Cardiac fibroblast (primary cell): ENCODE results near the gene PVRIG.
"Not testable (repeated sequence)": the region's sequence is repeated elsewhere in the genome, so short reads cannot be mapped to it uniquely, and the experiment has no call there.

Experiments
- DNase-seq, 2 donors: peaks; one replicate each; pipeline versions ENCODE4 v3.0.0 to v3.0.0-alpha.2; 2010; ENCODE audit warnings: low read depth in 2 of 2
- H3K4me3 ChIP-seq, 2 donors: replicated peaks in 1 of 2; 1 replicate in 1 of 2; 2 replicates in 1 of 2; pipeline ENCODE4 v1.5.1; 2011; ENCODE audit warnings: low read depth in 2 of 2, low read length in 2 of 2, mild to moderate bottlenecking in 2 of 2, moderate library complexity in 1 of 2
- TF ChIP-seq, protein P1 (sequence below): IDR thresholded peaks from one replicate; pipeline ENCODE4 v1.5.1; 2011; ENCODE audit warnings: low read depth, mild to moderate bottlenecking, low read length, inconsistent platforms

PVRIG gene

DNA sequence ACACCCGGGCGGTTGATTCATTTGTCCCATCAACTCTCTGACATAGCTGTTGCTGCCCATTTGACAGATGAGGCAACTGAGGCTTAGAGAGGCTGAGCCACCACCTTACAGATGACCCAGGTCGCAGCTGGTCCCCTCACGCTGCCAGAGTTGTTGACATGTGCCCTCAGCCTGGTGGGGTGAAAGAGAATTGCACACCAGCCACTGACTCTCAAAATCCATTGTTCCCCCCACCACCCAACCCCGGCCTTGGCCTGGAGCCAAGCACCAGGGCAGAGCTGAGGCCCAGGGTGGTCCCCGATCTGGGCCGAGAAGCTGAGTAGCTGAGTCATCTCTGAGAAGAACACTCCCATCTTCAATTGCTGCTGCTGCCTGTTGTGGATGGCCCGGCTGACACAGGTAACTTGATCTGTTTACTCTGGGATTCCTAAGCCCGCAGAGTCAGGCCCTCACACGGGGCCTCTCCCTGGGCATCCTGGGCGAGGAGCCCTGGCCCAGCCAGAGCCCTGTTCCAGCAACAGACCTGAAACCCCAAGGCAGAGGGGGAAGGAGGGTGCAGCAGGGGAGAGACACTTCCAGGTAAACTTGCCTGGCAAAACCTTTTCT, 27.5 kb downstream of the PVRIG start:
- peak; percentile 53 to 65 for DNase-seq
- H3K4me3 ChIP-seq, result no peak overlapping the region
- TF ChIP-seq, protein P1, sequence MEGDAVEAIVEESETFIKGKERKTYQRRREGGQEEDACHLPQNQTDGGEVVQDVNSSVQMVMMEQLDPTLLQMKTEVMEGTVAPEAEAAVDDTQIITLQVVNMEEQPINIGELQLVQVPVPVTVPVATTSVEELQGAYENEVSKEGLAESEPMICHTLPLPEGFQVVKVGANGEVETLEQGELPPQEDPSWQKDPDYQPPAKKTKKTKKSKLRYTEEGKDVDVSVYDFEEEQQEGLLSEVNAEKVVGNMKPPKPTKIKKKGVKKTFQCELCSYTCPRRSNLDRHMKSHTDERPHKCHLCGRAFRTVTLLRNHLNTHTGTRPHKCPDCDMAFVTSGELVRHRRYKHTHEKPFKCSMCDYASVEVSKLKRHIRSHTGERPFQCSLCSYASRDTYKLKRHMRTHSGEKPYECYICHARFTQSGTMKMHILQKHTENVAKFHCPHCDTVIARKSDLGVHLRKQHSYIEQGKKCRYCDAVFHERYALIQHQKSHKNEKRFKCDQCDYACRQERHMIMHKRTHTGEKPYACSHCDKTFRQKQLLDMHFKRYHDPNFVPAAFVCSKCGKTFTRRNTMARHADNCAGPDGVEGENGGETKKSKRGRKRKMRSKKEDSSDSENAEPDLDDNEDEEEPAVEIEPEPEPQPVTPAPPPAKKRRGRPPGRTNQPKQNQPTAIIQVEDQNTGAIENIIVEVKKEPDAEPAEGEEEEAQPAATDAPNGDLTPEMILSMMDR, result no peak

DNA sequence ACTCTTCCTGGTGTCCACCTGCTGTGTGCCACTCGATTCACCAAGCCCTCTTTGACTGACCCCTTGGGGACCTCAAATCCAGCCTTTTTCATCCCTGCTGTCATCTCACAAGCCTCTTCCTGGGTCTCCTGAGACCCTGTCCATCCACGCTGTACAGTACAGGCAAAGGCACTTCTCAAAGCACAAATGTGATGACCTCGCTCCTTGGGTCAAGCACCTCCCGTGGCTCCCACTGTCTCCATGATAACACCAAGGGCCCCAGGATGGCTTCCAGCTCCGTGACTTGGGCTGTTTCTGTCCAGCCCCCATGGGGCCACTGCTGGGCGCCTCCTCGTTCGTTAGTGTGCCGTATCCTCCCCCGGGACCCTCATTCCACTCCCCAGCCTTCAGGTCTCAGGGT, 28.7 kb downstream of the PVRIG start:
- no peak for DNase-seq
- TF ChIP-seq, protein P1, result no peak
- H3K4me3 ChIP-seq, result no peak overlapping the region

DNA sequence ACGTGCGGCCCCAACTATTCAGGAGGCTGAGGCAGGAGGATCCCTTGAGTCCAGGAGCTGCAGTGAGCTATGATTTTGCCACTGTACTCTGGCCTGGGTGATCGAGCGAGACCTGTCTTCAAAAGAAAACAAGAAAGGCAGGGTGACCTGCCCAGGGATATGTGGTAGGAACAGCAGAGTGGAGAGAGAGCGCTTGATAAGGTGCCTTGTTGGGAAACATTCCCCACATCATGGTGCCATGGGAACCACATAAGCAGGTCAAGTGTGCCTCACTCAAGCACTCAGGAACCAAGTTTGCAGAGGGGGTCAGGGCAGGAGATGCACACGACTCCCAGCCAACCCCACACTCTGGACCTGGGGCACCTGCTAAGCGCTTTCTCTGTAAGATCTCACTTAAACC, 37.3 kb downstream of the PVRIG start:
- DNase-seq, result no peak
- TF ChIP-seq, protein P1, result no peak
- H3K4me3 ChIP-seq, result no peak overlapping the region

DNA sequence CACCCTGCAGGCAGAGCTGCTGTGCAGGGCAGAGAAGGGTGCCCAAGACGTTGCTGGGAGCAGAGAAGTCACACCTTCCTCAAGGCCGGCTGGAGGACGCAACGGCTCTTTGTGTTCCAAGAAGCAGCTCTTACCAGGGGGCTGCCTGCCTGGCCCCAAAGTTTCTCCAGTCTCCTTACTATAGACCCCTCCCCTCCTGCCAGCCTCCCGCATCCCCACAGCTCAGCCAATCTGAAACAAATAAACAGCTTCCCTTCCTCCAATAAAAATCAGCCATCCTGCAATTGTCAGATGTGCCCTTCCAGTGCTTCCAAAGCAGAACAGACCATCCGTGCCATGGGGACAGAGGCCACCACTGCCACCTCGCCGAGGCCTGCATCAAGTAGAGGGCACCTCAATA, 40.2 kb downstream of the PVRIG start:
- not testable (repeated sequence) for H3K4me3 ChIP-seq, DNase-seq

DNA sequence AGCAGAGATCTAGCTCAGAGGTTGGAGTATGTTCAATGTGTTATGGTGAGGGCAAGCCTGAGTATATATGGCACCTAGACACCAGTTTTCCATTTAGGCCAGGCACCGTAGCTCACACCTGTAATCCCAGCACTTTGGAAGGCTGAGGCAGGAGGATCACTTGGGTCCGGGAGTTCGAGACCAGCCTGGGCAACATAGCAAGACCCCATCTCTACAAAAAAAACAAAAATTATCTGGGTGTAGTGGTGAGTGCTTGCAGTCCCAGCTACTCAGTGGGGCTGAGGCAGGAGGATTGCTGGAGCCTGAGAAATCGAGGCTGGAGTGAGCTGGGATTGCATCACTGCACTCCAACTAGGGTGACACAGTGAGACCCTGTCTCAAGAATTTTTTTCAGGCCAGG, 43.1 kb downstream of the PVRIG start:
- H3K4me3 ChIP-seq, DNase-seq: not testable (repeated sequence)

DNA sequence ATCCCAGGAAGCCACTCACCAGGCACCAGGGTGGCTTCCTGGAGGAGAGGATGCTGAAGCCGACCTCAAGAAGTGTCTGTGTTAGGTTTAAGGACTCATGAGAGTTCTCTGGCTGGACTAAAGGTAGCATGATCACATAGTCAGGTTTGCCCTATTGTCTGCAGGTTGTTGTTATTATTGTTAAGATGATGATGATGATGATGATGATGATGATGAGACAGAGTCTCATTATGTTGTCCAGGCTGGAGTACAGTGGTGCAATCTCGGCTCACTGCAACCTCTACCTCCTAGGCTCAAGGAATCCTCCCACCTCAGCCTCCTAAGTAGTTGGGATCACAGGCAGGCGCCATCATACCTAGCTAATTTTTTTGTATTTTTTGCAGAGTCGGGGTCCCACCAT, 44.5 kb downstream of the PVRIG start:
- DNase-seq, result not testable (repeated sequence)

DNA sequence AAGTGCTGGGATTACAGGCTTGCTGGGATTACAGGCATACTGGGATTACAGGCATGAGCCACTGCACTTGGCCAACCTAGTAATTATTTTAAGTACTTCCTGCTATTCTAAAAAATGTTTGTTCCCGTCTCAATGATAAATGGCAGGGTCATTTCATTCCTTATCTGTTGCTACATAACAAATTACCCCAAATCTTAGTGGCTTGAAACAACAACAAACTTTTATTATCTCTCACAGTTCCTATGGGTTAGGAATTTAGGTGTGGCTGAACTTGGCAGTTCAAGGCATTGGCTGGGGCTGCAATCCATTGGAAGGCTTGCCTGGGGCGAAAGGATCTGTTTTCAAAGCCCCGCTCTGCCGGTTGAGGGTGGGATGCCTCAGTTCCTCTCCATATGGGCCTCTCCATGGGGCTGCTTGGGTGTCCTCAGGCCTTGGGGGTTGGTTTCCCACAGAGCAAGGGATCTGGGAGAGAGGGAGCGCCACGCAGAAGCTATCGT, 45.0 kb downstream of the PVRIG start:
- H3K4me3 ChIP-seq, DNase-seq: not testable (repeated sequence)

More for the DNA sequence above, 44.5 kb downstream of the PVRIG start:
- H3K4me3 ChIP-seq, result not testable (repeated sequence)

DNA sequence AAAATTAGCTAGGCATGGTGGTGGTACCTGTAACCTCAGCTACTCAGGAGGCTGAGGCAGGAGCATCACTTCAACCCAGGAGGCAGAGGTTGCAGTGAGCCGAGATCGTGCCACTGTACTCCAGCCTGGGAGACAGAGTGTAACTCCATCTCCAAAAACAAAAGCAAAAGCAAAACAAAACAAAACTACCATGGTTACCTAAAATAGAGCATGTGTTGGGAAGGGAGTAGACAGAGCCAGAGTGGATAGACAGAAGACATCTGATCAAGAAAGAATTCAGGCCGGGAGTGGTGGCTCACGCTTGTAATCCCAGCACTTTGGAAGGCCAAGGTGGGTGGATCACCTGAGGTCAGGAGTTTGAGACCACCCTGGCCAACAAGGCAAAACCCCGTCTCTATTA, 46.1 kb downstream of the PVRIG start:
- peak; percentile 12 to 18 for DNase-seq
- not testable (repeated sequence) for H3K4me3 ChIP-seq

DNA sequence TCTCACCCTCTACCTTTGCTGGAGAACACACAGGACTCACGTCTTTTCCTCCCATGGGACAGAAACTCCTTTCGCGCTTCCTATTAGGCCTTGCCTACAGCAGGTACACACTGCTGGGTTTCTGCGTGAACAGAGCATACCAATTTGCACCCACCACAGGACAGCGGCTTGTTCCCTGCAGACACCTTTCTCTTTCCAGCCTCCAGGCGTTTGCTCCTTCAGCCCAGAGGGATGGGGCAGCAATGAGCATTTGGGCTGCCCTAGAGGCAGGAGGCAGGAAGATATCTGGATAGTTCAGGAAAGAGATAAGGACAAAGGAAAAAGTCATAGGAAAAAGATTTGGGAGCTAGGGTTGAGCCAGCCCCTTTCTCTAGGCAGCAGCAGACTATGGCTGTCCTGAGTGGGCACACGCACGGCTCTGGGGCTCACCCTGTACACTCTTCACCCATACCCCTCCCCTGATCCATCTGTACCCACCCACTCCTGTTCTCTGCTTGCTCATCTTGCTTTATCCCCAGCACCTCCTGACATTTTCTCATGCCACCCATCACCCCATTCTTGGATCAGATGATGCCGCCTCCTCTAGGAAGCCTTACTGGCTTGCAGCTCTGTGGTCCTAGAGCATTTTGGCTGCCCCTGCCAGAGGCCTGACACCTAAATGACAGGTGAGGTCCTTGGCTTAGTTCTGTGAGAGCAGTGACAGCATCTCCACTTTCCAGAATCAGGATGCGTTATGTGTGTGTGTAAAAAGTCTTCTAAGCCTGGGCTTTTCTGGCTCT, 47.0 kb downstream of the PVRIG start:
- no peak overlapping the region for H3K4me3 ChIP-seq
- no peak for DNase-seq
- TF ChIP-seq, protein P1, result no peak
